Measurements from ENCODE around the gene MN1. TPM values are rescaled to one million over a fixed set of nuclear protein-coding genes. Genes with fewer than 3 reads are reported as not detected.

The MN1 gene
- total and polyA plus RNA-seq, 2 of the 4 experiments (the other 2 are of a cell fraction): 0.36 to 1.3 TPM

DNA sequence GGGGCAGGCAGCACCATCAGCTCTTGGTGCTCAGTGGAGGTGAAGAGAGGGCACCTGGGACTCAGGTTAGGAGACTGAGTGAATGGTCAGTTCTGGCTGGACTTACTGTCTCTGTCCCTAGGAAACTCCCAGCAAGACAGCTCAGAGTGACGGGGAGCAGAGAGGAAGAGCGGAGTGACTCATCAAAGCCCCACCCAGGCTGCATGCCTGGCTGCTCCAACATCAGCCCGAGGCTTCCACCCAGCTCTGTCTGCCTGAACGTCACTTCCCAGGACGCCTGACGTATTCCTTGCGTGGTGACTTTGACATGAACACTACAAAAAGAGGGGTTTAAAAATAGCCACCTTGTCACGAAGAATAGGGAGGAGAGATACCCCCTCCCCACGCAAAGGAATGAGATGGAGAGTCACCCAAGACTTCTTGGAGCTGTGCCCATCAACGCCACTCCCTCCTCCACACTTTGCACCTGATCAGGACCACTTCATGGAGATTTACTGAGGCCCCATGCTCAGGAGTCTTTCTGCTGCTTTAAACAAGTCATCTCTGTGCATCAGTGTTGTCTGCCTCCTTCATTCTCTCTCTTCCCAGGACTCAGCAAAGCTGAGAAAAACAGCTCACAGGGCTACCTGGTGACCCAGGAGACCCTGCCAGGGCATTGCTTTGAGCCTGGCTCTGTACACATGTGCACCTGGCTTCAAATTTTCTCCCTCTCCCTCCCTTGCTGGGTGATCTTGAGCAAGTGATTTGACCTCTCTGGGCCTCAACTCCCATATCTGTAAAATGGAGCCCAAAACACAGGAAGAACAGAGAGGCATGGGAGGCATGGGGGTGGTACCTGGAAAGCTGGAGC lies 83.1 kb downstream of the MN1 start:
- Histone ChIP-seq H4K91ac (ENCODE audit: insufficient read depth, low read depth, low read length) (peak overlapping the region; percentile 92), H3K9me3 (ENCODE audit: control insufficient read depth, insufficient read depth, low read length) (peaks cover 2% of the 10 kb centered on the region; the same call in 1 of the 2 replicates), H3K4me3 (ENCODE audit: insufficient read depth, low read depth, low read length) (no peak overlapping the region), H3K4ac (ENCODE audit: low read depth, low read length) (peak overlapping the region; percentile 94), H4K8ac (ENCODE audit: low read depth in 2 of 2, low read length in 2 of 2) (peak overlapping the region; percentile 84 to 95), H3K9ac (ENCODE audit: low read depth, low read length) (peak overlapping the region; percentile 47; the same call in 1 of the 2 replicates), H2BK15ac (ENCODE audit: low read depth, low read length) (peak overlapping the region; percentile 92; the same call in 2 of the 3 replicates), H2BK5ac (ENCODE audit: low read depth, low read length, poor library complexity, severe bottlenecking) (peak overlapping the region; percentile 81), H3K27me3 (ENCODE audit: control insufficient read depth, insufficient read depth, low read length) (no peaks in the 10 kb centered on the region), H3K4me2 (ENCODE audit: low read depth, low read length) (peak overlapping the region; percentile 76), H3K36me3 (ENCODE audit: control insufficient read depth, insufficient read depth, low read length) (no peaks in the 10 kb centered on the region), H3K18ac (ENCODE audit: low read depth, low read length) (peak overlapping the region; percentile 62), H4K20me1 (ENCODE audit: insufficient read depth, low read length) (no peaks in the 10 kb centered on the region), H3K9me1 (ENCODE audit: insufficient read depth, low read length) (peaks cover 20% of the 10 kb centered on the region), H3K56ac (ENCODE audit: extremely low read depth, insufficient read depth, low read length) (peak overlapping the region; percentile 25; the same call in 1 of the 2 replicates), H4K5ac (ENCODE audit: low read depth, low read length) (peak overlapping the region; percentile 85), H2BK20ac (ENCODE audit: low read depth, low read length) (peak overlapping the region; percentile 97), H2BK120ac (ENCODE audit: low read depth, low read length) (peak overlapping the region; percentile 96), H3K23ac (ENCODE audit: low read depth, low read length) (peak overlapping the region; percentile 94), H3K4me1 (ENCODE audit: control insufficient read depth, insufficient read depth, low read length) (peaks cover 7% of the 10 kb centered on the region), H3K27ac (ENCODE audit: insufficient read depth, low read length) (peak overlapping the region; percentile 63), H2AK9ac (replicated peaks; ENCODE audit: low read depth, low read length, poor library complexity) (peak overlapping the region; percentile 94), H3K14ac (replicated peaks; ENCODE audit: low read depth, low read length) (peak overlapping the region; percentile 89), H2AFZ (replicated peaks; ENCODE audit: low read length, poor library complexity) (peak overlapping the region; percentile 96), H2AK5ac (ENCODE audit: low read depth, low read length) (peak overlapping the region; percentile 96), H3K79me1 (ENCODE audit: low read depth in 1 of 2, low read length in 2 of 2) (no peaks in the 10 kb centered on the region)
- CTCF ChIA-PET: no interaction called here
- POLR2A ChIA-PET (ENCODE audit: unreplicated experiment): no interaction called here
- peak; percentile 99 for ATAC-seq (ENCODE audit: low read depth)
- no CpG with 5 or more reads among the region's 10 CpGs for WGBS, 2 experiments (ENCODE audit: extremely low coverage in 2 of 2, insufficient read length in 1 of 2)
- dilution Hi-C loops (cut with HindIII; ENCODE audit: low sequenced_read_pairs, unreplicated experiment) (no loop called here), intact Hi-C loops (cut with micrococcal nuclease) (no loop called here), in situ Hi-C loops (cut with MboI; ENCODE audit: low sequenced_read_pairs) (no loop called here)
- peak; percentile 98 for DNase-seq
- no TSS peak for BruUV-seq (replicated peaks)
- TF ChIP-seq SMC3 (IDR thresholded peaks at IDR 0.05; ENCODE audit: low read depth, low read length) (no peak), MXI1 (IDR thresholded peaks at IDR 0.05; ENCODE audit: borderline replicate concordance, low read depth, low read length) (no peak), RFX5 (IDR thresholded peaks at IDR 0.05; ENCODE audit: low read depth, low read length) (no peak), MAZ (IDR thresholded peaks at IDR 0.05; ENCODE audit: borderline replicate concordance, low read depth, low read length) (peak; percentile 83; the same call in 1 of the 2 replicates), FOS (IDR thresholded peaks at IDR 0.05; ENCODE audit: low read depth, low read length) (peak; percentile 96), MAFK (IDR thresholded peaks at IDR 0.05; ENCODE audit: low read depth, low read length) (peak; percentile 2; the same call in 1 of the 2 replicates), CHD1 (IDR thresholded peaks at IDR 0.05; ENCODE audit: low read depth, low read length) (no peak), BHLHE40 (IDR thresholded peaks at IDR 0.05; ENCODE audit: low read depth, low read length) (0 out of 2 replicates have a peak, but pooled peaks have one; percentile 60), NFE2L2 (IDR thresholded peaks at IDR 0.05; ENCODE audit: low read depth, low read length) (peak; percentile 57; the same call in 1 of the 2 replicates), CEBPB (IDR thresholded peaks at IDR 0.05; ENCODE audit: low read depth, low read length) (no peak), POLR2A (IDR thresholded peaks at IDR 0.05; ENCODE audit: low read depth, low read length) (peak; percentile 42; the same call in 1 of the 2 replicates)
- TF ChIP-seq, protein P1, sequence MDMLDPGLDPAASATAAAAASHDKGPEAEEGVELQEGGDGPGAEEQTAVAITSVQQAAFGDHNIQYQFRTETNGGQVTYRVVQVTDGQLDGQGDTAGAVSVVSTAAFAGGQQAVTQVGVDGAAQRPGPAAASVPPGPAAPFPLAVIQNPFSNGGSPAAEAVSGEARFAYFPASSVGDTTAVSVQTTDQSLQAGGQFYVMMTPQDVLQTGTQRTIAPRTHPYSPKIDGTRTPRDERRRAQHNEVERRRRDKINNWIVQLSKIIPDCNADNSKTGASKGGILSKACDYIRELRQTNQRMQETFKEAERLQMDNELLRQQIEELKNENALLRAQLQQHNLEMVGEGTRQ (IDR thresholded peaks at IDR 0.05; ENCODE audit: low read depth, low read length): no peak
- TF ChIP-seq, protein P2, sequence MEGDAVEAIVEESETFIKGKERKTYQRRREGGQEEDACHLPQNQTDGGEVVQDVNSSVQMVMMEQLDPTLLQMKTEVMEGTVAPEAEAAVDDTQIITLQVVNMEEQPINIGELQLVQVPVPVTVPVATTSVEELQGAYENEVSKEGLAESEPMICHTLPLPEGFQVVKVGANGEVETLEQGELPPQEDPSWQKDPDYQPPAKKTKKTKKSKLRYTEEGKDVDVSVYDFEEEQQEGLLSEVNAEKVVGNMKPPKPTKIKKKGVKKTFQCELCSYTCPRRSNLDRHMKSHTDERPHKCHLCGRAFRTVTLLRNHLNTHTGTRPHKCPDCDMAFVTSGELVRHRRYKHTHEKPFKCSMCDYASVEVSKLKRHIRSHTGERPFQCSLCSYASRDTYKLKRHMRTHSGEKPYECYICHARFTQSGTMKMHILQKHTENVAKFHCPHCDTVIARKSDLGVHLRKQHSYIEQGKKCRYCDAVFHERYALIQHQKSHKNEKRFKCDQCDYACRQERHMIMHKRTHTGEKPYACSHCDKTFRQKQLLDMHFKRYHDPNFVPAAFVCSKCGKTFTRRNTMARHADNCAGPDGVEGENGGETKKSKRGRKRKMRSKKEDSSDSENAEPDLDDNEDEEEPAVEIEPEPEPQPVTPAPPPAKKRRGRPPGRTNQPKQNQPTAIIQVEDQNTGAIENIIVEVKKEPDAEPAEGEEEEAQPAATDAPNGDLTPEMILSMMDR (conservative IDR thresholded peaks at IDR 0.05; ENCODE audit: low read depth, low read length): no peak
- TF ChIP-seq, protein P3, sequence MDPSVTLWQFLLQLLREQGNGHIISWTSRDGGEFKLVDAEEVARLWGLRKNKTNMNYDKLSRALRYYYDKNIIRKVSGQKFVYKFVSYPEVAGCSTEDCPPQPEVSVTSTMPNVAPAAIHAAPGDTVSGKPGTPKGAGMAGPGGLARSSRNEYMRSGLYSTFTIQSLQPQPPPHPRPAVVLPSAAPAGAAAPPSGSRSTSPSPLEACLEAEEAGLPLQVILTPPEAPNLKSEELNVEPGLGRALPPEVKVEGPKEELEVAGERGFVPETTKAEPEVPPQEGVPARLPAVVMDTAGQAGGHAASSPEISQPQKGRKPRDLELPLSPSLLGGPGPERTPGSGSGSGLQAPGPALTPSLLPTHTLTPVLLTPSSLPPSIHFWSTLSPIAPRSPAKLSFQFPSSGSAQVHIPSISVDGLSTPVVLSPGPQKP (IDR thresholded peaks at IDR 0.05; ENCODE audit: borderline replicate concordance, low read depth, low read length): no peak
